ENCODE measurements around the gene IFIH1.

- TF ChIP-seq, protein P1, sequence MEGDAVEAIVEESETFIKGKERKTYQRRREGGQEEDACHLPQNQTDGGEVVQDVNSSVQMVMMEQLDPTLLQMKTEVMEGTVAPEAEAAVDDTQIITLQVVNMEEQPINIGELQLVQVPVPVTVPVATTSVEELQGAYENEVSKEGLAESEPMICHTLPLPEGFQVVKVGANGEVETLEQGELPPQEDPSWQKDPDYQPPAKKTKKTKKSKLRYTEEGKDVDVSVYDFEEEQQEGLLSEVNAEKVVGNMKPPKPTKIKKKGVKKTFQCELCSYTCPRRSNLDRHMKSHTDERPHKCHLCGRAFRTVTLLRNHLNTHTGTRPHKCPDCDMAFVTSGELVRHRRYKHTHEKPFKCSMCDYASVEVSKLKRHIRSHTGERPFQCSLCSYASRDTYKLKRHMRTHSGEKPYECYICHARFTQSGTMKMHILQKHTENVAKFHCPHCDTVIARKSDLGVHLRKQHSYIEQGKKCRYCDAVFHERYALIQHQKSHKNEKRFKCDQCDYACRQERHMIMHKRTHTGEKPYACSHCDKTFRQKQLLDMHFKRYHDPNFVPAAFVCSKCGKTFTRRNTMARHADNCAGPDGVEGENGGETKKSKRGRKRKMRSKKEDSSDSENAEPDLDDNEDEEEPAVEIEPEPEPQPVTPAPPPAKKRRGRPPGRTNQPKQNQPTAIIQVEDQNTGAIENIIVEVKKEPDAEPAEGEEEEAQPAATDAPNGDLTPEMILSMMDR (IDR thresholded peaks at IDR 0.05) = no peak
- TF ChIP-seq ZFX (IDR thresholded peaks at IDR 0.05; ENCODE audit: borderline replicate concordance) = no peak
These were observed 60.3 kb downstream of the IFIH1 start for GRCh38 chr2:162258169-162258568.
